Anterior cingulate cortex (tissue), 58 donors: ENCODE results near the gene ANK2.
A peak's percentile ranks its signal among the peaks of the same experiment; 100 is the strongest.
"Not testable (repeated sequence)": the region's sequence is repeated elsewhere in the genome, so short reads cannot be mapped to it uniquely, and the experiment has no call there.

Source experiments
- DNase-seq, 58 donors: peaks; one replicate each; lab custom pipeline; 2025; lab: John Stamatoyannopoulos, UW

The ANK2 gene

GRCh38 chr4:113181289-113182007 lies 132.0 kb downstream of the ANK2 start:
- DNase-seq = no peak

DNA sequence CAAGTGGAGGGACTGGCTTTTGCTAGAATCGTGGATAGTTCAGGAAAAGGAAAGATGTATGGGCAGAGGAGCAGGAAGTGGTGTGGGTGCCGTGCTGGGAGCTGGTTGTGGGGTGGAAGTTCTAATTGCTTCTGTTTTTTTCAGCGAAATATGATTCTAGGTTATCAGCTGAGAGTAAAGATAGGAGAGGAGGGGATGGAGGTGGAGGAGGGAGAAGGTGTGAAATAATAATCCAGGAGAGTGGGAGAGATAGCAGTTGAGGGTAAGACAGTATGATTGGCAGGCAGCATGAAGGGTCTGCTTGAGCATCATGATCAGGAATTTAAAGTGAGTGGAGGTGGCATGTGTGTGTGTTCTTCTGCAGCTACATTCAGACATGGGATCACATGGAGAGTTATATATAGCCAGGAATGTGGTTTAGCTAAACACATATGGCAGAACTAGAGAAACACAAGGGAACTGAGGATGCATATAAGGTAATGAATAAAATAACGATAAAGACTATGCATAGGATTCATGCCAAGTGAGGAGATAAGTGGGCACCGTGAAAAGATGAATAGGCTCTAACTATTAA lies 133.7 kb downstream of the ANK2 start:
- DNase-seq = no peak

DNA sequence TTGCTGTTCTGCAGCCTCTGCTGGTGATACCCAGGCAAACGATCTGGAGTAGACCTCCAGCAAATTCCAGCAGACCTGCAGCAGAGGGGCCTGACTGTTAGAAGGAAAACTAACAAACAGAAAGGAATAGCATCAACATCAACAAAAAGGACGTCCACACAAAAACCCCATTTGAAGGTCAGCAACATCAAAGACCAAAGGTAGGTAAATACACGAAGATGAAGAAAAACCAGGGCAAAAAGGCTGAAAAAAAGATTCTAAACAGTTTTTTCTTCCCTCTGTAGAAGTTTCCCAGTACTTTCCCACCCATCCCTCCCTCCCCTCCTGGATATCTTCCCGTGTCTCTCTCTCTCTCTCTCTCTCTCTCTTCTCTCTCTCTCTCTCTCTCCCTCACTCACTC lies 136.8 kb downstream of the ANK2 start:
- DNase-seq = not testable (repeated sequence)

GRCh38 chr4:113186913-113187312 lies 137.5 kb downstream of the ANK2 start:
- DNase-seq = no peak

DNA sequence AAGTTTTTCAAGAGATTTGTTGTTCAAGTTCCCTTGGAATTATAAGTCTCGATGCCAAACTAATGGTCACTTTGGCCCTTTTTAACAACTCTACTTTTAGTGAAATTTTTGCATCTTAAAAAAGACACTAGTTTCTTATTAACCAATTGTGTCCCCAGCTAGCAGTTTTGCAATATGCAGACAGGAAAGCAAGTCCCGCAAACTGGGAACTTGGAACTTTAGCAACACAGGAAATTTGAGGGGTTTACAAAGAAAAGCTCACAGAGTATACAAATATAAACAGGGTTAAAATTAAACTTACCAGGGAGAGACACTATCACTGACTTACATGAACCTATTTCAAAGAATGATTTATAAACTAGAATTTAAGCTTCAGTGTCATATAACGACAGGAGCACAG lies 137.9 kb downstream of the ANK2 start:
- no peak for DNase-seq

GRCh38 chr4:113189546-113189945 lies 140.1 kb downstream of the ANK2 start:
- DNase-seq = no peak

DNA sequence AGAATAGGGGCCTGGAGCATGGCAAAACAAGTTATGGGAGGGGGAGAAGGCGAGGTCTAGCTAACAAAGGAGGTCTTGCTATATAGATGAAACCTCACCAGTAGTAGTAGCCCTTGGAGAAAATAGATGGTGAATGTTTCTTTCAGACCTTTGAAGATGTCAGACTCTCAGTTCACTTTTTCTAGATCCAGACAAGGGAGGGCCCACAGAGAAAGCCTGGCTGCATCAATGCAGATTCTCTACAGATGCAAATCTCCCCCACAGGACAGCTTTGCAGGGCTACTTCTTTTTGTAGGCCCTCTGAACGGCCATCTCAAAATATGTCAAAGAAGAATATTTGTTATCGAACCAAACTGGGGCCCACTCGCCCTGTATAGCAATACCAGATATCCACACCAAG lies 159.7 kb downstream of the ANK2 start:
- DNase-seq = no peak

DNA sequence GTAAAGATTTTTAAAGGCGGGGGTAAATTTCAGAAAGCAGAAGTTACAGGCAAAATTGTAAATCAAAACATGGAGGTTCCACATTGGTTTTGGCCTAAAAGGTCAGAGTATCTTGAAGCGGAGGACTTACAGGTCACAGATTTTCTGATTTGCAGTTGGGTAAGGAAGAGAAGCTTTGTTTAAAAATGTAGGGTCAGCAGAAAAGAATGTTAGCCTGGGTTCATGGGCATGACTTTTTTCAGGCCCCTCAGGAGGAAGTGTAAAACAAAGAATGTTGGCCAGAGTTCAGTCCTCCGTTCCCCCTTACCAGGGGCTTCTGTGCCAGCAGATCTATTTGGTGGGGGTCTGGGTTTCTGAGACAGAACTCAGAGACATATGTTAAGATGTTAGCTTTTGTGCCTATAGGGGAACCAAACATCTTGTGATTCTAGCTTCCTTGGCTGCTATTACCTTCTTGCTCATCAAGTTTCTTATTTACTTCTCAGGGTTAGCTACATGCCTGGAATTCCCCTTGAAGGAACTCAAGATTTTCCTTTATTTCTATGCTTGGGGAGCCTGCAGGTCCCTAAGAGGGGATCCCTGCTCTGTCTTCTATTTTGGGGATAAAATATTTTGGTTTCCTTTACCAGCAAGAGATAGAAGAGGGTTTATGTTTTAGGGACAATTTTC lies 160.3 kb downstream of the ANK2 start:
- no peak for DNase-seq

GRCh38 chr4:113212613-113213012 lies 163.2 kb downstream of the ANK2 start:
- DNase-seq = peak in 1 of 58 donors; percentile 2

- DNase-seq = no peak
Observed at GRCh38 chr4:113221990-113222389, 172.5 kb downstream of the ANK2 start.

GRCh38 chr4:113222471-113222870 lies 173.0 kb downstream of the ANK2 start:
- no peak for DNase-seq

- DNase-seq = no peak
Observed at GRCh38 chr4:113223001-113223400, 173.5 kb downstream of the ANK2 start.

GRCh38 chr4:113232194-113232593 lies 182.7 kb downstream of the ANK2 start:
- no peak for DNase-seq

GRCh38 chr4:113236916-113237315 lies 187.5 kb downstream of the ANK2 start:
- no peak for DNase-seq

- no peak for DNase-seq
Observed at GRCh38 chr4:113243312-113243711, 193.9 kb downstream of the ANK2 start.

- DNase-seq = not testable (repeated sequence)
Observed at GRCh38 chr4:113244747-113245146, 195.3 kb downstream of the ANK2 start.

DNA sequence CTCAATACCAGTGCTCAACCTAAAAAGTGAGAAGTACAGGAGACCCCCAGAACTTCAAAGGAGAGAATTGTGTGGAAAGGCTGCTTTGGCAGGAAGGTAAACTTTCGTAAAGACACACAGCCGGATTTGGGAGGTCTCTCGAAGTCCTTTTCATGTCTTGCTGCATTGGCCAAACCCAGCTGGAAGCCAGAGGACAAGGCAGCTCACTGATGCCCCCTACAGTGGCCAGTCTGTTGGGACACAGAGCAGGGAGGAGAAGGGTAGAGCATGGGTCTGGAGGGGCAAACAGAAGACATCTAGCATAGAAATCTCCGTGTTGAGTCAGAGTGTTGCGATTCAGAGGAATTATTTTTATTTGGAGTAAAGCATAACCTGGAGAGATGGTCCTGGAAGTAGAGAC lies 198.9 kb downstream of the ANK2 start:
- no peak for DNase-seq

DNA sequence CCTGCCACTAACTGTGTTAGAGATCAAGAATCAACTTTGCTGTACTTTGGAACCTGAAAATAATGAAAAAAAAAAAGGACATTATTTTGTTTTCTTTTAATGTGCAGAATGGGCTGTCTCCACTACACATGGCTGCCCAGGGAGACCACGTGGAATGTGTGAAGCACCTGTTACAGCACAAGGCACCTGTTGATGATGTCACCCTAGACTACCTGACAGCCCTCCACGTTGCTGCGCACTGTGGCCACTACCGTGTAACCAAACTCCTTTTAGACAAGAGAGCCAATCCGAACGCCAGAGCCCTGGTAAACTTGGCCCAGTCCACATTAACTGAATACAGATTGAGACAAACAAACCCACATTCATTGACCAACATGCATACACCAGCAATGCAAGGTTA lies 206.2 kb downstream of the ANK2 start:
- DNase-seq = no peak

- DNase-seq = no peak
Observed at GRCh38 chr4:113256946-113257345, 207.5 kb downstream of the ANK2 start.

DNA sequence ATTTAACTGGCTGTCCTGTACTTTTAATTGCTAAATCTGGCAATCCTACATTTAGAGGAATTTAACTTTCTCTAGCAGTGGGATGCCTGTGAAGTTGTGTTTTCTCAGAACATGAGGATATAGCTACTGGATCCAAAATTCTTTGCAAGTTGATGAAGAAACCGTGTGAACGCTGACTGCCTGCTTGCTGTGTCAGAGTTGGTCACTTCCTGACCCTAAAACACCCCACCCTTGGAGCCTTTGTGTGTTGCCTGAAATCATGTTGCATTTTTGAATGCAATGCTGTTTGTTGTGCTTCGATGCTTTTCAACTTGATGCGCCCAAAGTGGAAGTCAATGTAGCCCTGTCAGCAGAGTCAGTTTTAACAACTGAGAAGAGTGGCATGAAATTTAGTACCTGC lies 211.2 kb downstream of the ANK2 start:
- DNase-seq = no peak

GRCh38 chr4:113263274-113263673 lies 213.8 kb downstream of the ANK2 start:
- DNase-seq = no peak
